HL-60 (cell line): ENCODE data around the gene NCAPG2.

Experiments
- DNase-seq, 2 experiments: peaks; one replicate each; pipeline ENCODE4 v3.0.0-alpha.2; 2010 to 2020; ENCODE audit warnings: low read depth in 1 of 2, low spot score in 1 of 2
- H3K27ac ChIP-seq: fragments of 250-450 bp; sonication (Bioruptor Pico); replicated peaks from 2 replicates; pipeline ENCODE4 v1.5.1; 2020; ENCODE audit warnings: mild to moderate bottlenecking, moderate library complexity
- H3K27me3 ChIP-seq: fragments of 250-450 bp; sonication (Bioruptor Pico); 2 replicates; pipeline ENCODE4 v1.5.1; 2021; ENCODE audit warnings: mild to moderate bottlenecking, moderate library complexity; ENCODE audit not compliant: insufficient read depth, poor library complexity, severe bottlenecking
- H3K4me3 ChIP-seq: replicated peaks from 2 replicates; pipeline ENCODE4 v1.5.1; 2011; ENCODE audit warnings: mild to moderate bottlenecking, control low read depth, low read length; ENCODE audit not compliant: insufficient read depth
- GABPA ChIP-seq: IDR thresholded peaks from 2 replicates; pipeline ENCODE4 v1.6.1; 2012; ENCODE audit warnings: low read depth
- POLR2AphosphoS5 ChIP-seq: IDR thresholded peaks from 2 replicates; pipeline ENCODE4 v1.6.1; 2012; ENCODE audit warnings: low read depth
- REST ChIP-seq: IDR thresholded peaks from 2 replicates; pipeline ENCODE4 v1.6.1; 2012; ENCODE audit warnings: low read depth; ENCODE audit not compliant: insufficient replicate concordance
- SPI1 ChIP-seq: IDR thresholded peaks from 2 replicates; pipeline ENCODE4 v1.6.1; 2012; ENCODE audit warnings: low read depth, mild to moderate bottlenecking, borderline replicate concordance
- TF ChIP-seq, protein P1 (sequence below): IDR thresholded peaks from one replicate; pipeline ENCODE4 v1.5.1; 2011; ENCODE audit warnings: low read length, control low read depth, inconsistent platforms; ENCODE audit not compliant: insufficient read depth

NCAPG2 gene

DNA sequence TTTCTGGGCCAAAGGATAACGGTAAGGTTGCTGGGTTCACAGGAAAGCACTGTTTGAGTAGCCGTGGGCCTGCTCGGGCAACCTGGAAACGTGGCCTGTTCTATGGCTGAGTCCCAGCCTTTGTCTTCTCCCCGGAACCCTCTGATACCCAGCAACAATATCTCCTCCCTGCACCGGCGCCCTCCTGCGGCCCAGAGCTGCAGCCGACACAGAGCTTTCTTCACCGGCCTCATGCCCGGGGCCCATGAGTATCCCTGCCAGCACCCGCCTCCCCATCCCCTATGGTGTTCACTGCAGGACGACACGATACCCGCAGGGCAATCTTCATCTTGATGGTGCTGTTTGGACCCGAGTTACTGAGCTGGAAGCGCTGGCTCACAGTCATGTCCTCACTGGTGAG is 38.6 kb upstream of the NCAPG2 start:
- no peaks in the 10 kb centered on the region for H3K27me3 ChIP-seq
- TF ChIP-seq, protein P1, sequence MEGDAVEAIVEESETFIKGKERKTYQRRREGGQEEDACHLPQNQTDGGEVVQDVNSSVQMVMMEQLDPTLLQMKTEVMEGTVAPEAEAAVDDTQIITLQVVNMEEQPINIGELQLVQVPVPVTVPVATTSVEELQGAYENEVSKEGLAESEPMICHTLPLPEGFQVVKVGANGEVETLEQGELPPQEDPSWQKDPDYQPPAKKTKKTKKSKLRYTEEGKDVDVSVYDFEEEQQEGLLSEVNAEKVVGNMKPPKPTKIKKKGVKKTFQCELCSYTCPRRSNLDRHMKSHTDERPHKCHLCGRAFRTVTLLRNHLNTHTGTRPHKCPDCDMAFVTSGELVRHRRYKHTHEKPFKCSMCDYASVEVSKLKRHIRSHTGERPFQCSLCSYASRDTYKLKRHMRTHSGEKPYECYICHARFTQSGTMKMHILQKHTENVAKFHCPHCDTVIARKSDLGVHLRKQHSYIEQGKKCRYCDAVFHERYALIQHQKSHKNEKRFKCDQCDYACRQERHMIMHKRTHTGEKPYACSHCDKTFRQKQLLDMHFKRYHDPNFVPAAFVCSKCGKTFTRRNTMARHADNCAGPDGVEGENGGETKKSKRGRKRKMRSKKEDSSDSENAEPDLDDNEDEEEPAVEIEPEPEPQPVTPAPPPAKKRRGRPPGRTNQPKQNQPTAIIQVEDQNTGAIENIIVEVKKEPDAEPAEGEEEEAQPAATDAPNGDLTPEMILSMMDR: no peak
- TF ChIP-seq REST: no peak
- no peak for TF ChIP-seq POLR2AphosphoS5
- H3K27ac ChIP-seq: no peak overlapping the region
- no peak overlapping the region for H3K4me3 ChIP-seq
- no peak for DNase-seq

- H3K27ac ChIP-seq: no peak overlapping the region
- DNase-seq: no peak
- TF ChIP-seq GABPA: no peak
- no peak for TF ChIP-seq POLR2AphosphoS5
- no peak for TF ChIP-seq REST
- TF ChIP-seq, protein P1: no peak
- TF ChIP-seq SPI1: no peak
- no peak overlapping the region for H3K4me3 ChIP-seq
- no peaks in the 10 kb centered on the region for H3K27me3 ChIP-seq
Measured at GRCh38 chr7:158742065-158742821, 37.6 kb upstream of the NCAPG2 start.

- TF ChIP-seq POLR2AphosphoS5 (no peak; the same call in 1 of the 2 replicates), GABPA (no peak)
- Histone ChIP-seq H3K27me3 (no peaks in the 10 kb centered on the region), H3K4me3 (no peak overlapping the region), H3K27ac (no peak overlapping the region)
- DNase-seq: no peak
Measured at GRCh38 chr7:158741294-158741666, 36.7 kb upstream of the NCAPG2 start.

DNA sequence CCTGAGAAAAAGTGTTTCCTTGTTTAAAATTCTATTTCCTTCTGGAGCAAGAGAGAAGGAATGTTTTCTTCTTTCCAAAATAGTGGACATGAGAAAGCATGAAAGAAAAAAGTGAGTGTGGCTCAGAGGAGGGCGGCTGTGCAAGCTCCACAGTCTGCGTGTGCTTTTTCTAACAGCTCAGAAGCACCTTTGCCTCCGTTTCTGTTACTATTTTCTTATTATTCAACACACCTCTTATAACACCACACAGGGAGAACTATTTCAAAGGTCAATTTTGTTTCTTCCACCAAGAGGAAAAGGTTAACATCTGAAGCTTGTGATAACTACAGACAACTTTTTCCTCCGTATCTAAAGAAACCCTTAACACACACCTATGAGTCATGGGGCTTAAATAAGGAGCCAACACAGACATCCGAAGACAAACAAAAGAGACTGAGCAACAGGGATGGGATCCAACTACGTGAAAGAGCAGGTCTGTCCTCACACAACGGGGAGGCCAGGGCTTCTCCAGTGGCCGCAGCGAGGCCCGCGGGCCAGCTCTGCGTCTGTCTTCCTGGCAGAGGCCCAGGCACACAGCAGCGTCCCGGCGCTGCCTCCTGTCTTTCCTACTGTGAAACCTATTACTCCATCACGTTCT is 36.2 kb upstream of the NCAPG2 start:
- no peak for TF ChIP-seq GABPA
- no peak for TF ChIP-seq SPI1
- TF ChIP-seq, protein P1: no peak
- no peak for TF ChIP-seq POLR2AphosphoS5
- TF ChIP-seq REST: no peak
- Histone ChIP-seq H3K4me3 (no peak overlapping the region), H3K27me3 (no peaks in the 10 kb centered on the region), H3K27ac (peak overlapping the region; percentile 23)
- DNase-seq: no peak
